ENCODE results near the gene ZFYVE21.

GRCh38 chr14:103730490-103731035 is 15.0 kb downstream of the ZFYVE21 start:
- TF ChIP-seq CTCF (IDR thresholded peaks at IDR 0.05; ENCODE audit: poor library complexity) (no peak), EZH2 (IDR thresholded peaks at IDR 0.05; ENCODE audit: borderline replicate concordance) (no peak), EZH2phosphoT487 (IDR thresholded peaks at IDR 0.05; ENCODE audit: low read depth, severe bottlenecking, unreplicated experiment) (no peak)

Data from hepatocyte (in vitro differentiated cells).